SU-DHL-6 (cell line): Measurements from ENCODE around the gene SYNPR.

Experiments
- CTCF ChIP-seq: fragments of 200-600 bp; sonication (generic); IDR thresholded peaks from one replicate; pipeline ENCODE4 v1.5.1; 2017; ENCODE audit warnings: antibody characterized with exemption, mild to moderate bottlenecking, low read length, moderate library complexity; ENCODE audit not compliant: insufficient read depth, poor library complexity, severe bottlenecking
- EZH2phosphoT487 ChIP-seq: fragments of 200-600 bp; sonication (generic), shearing (Covaris generic); conservative IDR thresholded peaks from 2 replicates; pipeline ENCODE4 v1.6.1; 2018; ENCODE audit warnings: mild to moderate bottlenecking, antibody characterized with exemption, low read length, moderate library complexity, mixed read lengths

DNA sequence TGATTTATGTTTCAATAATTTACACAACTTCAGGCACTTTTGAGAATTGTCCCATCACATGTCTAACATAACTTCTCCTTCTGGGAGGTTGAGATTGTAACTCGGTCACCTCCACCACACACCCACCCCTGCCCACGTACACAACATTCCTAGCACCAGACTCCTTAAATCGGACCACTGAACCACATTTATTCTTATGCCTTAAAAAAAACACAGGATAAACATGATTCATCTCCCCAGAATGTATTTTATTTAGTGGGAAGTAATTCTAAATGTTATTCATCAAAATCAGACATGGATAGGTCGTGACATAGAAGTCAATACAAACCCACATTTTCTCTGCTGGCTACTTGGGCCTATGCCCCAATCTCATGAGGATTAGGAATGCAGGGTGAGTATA is 377.4 kb downstream of the SYNPR start:
- TF ChIP-seq CTCF (no peak), EZH2phosphoT487 (no peak)
